B cell (primary cell): ENCODE measurements around the gene GCH1. TPM values are rescaled to one million over a fixed set of nuclear protein-coding genes. Genes with fewer than 3 reads are reported as not detected.

Source experiments
- ATAC-seq: fragments of 200-7000 bp; cut with Tn5 transposase; one replicate; pipeline ENCODE4 v1.10.0; 2021; ENCODE audit warnings: low read depth, mild to moderate bottlenecking, moderate number of reproducible peaks, moderate library complexity
- CTCF ChIA-PET: fragments of 350-600 bp; sonication (Branson Sonifier 250); formaldehyde crosslinking; loops from one replicate; lab custom pipeline; 2021; ENCODE audit warnings: antibody characterized with exemption, inconsistent platforms; lab: Charles Lee
- POLR2A ChIA-PET: fragments of 350-600 bp; sonication (Branson Sonifier 250); formaldehyde crosslinking; loops from one replicate; lab custom pipeline; 2021; ENCODE audit warnings: antibody characterized with exemption; lab: Charles Lee
- DNase-seq: peaks from one replicate; pipeline ENCODE4 v3.0.0; 2013
- H2AFZ ChIP-seq: 2 replicates; pipeline ENCODE4 v1.6.1; 2012; ENCODE audit warnings: mild to moderate bottlenecking, low read depth, low read length; ENCODE audit not compliant: insufficient read depth, poor library complexity, severe bottlenecking
- H3K27ac ChIP-seq, 2 donors: 1 replicate in 1 of 2; 2 replicates in 1 of 2; pipeline ENCODE4 v1.5.1; 2012 to 2013; ENCODE audit warnings: low read length in 2 of 2, mild to moderate bottlenecking in 2 of 2, moderate library complexity in 1 of 2
- H3K27me3 ChIP-seq, 4 experiments: fragments of 200-600 bp in 1 of 4; sonication (generic) in 1 of 4; replicated peaks in 1 of 4; 1 replicate in 2 of 4; 2 replicates in 2 of 4; pipeline versions ENCODE4 v1.6.1 to v1.7.0; 2013 to 2016; ENCODE audit warnings: low read length in 3 of 4, mild to moderate bottlenecking in 2 of 4, mixed read lengths in 1 of 4, moderate library complexity in 1 of 4; ENCODE audit not compliant: insufficient read depth in 4 of 4, control insufficient read depth in 3 of 4; ENCODE audit errors: control extremely low read depth in 1 of 4
- H3K36me3 ChIP-seq, 2 experiments: replicated peaks in 1 of 2; 1 replicate in 1 of 2; 2 replicates in 1 of 2; pipeline versions ENCODE4 v1.6.1 to v1.7.1; 2013; ENCODE audit warnings: low read length in 1 of 2; ENCODE audit not compliant: insufficient read depth in 2 of 2, control insufficient read depth in 1 of 2; ENCODE audit errors: control extremely low read depth in 1 of 2, extremely low read depth in 1 of 2
- H3K4me1 ChIP-seq, 2 donors: fragments of 200-600 bp in 1 of 2; sonication (generic) in 1 of 2; 1 replicate in 1 of 2; 2 replicates in 1 of 2; pipeline versions ENCODE4 v1.5.1 to v1.6.1; 2013 to 2017; ENCODE audit warnings: low read length in 2 of 2; ENCODE audit not compliant: control insufficient read depth in 2 of 2, insufficient read depth in 2 of 2
- H3K4me2 ChIP-seq: replicated peaks from 2 replicates; pipeline ENCODE3; 2012; ENCODE audit warnings: mild to moderate bottlenecking, low read depth, low read length; ENCODE audit not compliant: poor library complexity, severe bottlenecking
- H3K4me3 ChIP-seq, 5 experiments: fragments of 200-600 bp in 1 of 5; sonication (generic) in 1 of 5; 1 replicate in 3 of 5; 2 replicates in 2 of 5; pipeline versions ENCODE4 v1.5.1 to v1.7.0; 2011 to 2016; ENCODE audit warnings: low read length in 4 of 5, mild to moderate bottlenecking in 4 of 5, low read depth in 2 of 5, control low read depth in 1 of 5, moderate library complexity in 1 of 5; ENCODE audit not compliant: insufficient read depth in 1 of 5; ENCODE audit errors: control extremely low read depth in 1 of 5, extremely low read depth in 1 of 5
- H3K79me2 ChIP-seq: fragments of 200-600 bp; sonication (generic); one replicate; pipeline ENCODE4 v1.6.0; 2016; ENCODE audit warnings: low read length; ENCODE audit not compliant: control insufficient read depth, insufficient read depth
- H3K9ac ChIP-seq: fragments of 200-600 bp; sonication (generic); 2 replicates; pipeline ENCODE4 v1.6.1; 2017; ENCODE audit warnings: mild to moderate bottlenecking, low read length, moderate library complexity
- H3K9me3 ChIP-seq, 3 donors: one replicate each; pipeline versions ENCODE4 v1.6.1 to v1.7.1; 2013; ENCODE audit warnings: low read length in 2 of 3; ENCODE audit not compliant: control insufficient read depth in 2 of 3, insufficient read depth in 1 of 3; ENCODE audit errors: control extremely low read depth in 1 of 3
- H4K20me1 ChIP-seq: 2 replicates; pipeline ENCODE4 v1.6.0; 2012; ENCODE audit warnings: mild to moderate bottlenecking, low read length; ENCODE audit not compliant: insufficient read depth, control insufficient read depth, poor library complexity, severe bottlenecking
- H3K27ac Mint-ChIP-seq: one replicate; pipeline ENCODE4 v1.8.0; 2021; ENCODE audit warnings: mixed read lengths
- H3K27me3 Mint-ChIP-seq: one replicate; pipeline ENCODE4 v1.8.0; 2021; ENCODE audit warnings: mixed read lengths
- H3K4me1 Mint-ChIP-seq: one replicate; pipeline ENCODE4 v1.8.0; 2021; ENCODE audit warnings: mixed read lengths
- H3K4me3 Mint-ChIP-seq: one replicate; pipeline ENCODE4 v1.8.0; 2021; ENCODE audit warnings: mixed read lengths
- H3K9me3 Mint-ChIP-seq: one replicate; pipeline ENCODE4 v1.8.0; 2022; ENCODE audit warnings: mixed read lengths; ENCODE audit not compliant: insufficient read depth
- EZH2 ChIP-seq: IDR thresholded peaks from 2 replicates; pipeline ENCODE4 v1.6.1; 2012; ENCODE audit warnings: borderline replicate concordance, low read depth, mild to moderate bottlenecking, moderate library complexity, low read length; ENCODE audit not compliant: insufficient read depth, poor library complexity, severe bottlenecking
- WGBS: methylation state at CpG from one replicate; pipeline ENCODE4 v1.1.5; 2013; ENCODE audit warnings: missing lambda C conversion rate; ENCODE audit not compliant: insufficient coverage; 5-methylcytosine and 5-hydroxymethylcytosine counted together
- intact Hi-C: fragments of 100-400 bp; cut with micrococcal nuclease; formaldehyde crosslinking; loops from one replicate; pipeline ENCODE4 v1.10.0; 2022
- polyA plus RNA-seq: library from polyadenylated mRNA; depleted of rRNA; stranded (reverse); fragments of >200 nt; gene quantifications from 2 replicates; pipeline ENCODE4 v1.2.3, GENCODE V29; 2012
- total RNA-seq, 2 donors: library from RNA; stranded (reverse); fragments of 120-200 nt in 1 of 2; gene quantifications; 1 replicate in 1 of 2; 2 replicates in 1 of 2; pipeline versions ENCODE4 v1.2.3 to v1.2.4, GENCODE V29; 2013 to 2022
- TF ChIP-seq, protein P1 (sequence below): fragments of 200-600 bp; IDR thresholded peaks from one replicate; pipeline ENCODE4 v1.8.0; 2022; ENCODE audit warnings: antibody characterized with exemption, mild to moderate bottlenecking

Gene GCH1
- total and polyA plus RNA-seq, 2 donors (not counting 1 experiment from before 2014, with no cell fraction given) = 17.0 to 24.6 TPM

DNA sequence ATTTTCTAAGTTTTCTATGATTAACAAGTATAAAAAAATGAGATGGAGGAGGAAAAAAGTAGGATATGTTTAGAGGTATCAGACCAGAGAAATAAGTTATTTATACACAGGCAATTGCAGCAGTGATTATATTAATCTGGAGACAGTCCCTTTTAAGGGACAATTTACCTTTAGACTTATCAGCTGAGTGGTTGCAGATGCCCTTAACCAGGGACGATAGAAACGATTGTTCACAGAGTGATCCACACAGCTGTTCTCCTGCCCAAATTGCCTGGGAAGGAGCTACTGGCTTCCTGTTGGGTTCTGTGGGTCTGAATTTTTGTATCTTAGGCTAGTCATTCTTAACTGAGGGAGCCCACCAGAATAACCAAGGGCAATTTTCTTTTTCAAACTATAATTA, 66.4 kb downstream of the GCH1 start:
- Mint-ChIP-seq H3K4me3 (no peak overlapping the region), H3K9me3 (no peaks in the 10 kb centered on the region), H3K4me1 (no peaks in the 10 kb centered on the region), H3K27me3 (no peaks in the 10 kb centered on the region), H3K27ac (no peak overlapping the region)
- intact Hi-C loops = no loop called here
- ATAC-seq (no peak), DNase-seq (no peak)
- no peaks in the 10 kb centered on the region for H3K27me3 ChIP-seq
- WGBS = 76% methylated on average over 2 of the region's 2 CpGs
- no peak overlapping the region for H3K27ac ChIP-seq
- TF ChIP-seq, protein P1, sequence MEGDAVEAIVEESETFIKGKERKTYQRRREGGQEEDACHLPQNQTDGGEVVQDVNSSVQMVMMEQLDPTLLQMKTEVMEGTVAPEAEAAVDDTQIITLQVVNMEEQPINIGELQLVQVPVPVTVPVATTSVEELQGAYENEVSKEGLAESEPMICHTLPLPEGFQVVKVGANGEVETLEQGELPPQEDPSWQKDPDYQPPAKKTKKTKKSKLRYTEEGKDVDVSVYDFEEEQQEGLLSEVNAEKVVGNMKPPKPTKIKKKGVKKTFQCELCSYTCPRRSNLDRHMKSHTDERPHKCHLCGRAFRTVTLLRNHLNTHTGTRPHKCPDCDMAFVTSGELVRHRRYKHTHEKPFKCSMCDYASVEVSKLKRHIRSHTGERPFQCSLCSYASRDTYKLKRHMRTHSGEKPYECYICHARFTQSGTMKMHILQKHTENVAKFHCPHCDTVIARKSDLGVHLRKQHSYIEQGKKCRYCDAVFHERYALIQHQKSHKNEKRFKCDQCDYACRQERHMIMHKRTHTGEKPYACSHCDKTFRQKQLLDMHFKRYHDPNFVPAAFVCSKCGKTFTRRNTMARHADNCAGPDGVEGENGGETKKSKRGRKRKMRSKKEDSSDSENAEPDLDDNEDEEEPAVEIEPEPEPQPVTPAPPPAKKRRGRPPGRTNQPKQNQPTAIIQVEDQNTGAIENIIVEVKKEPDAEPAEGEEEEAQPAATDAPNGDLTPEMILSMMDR = no peak
- no peak for TF ChIP-seq EZH2
- peaks cover 0 to 9% (median 0%) of the 10 kb centered on the region in 3 donors for H3K9me3 ChIP-seq
- H3K4me1 ChIP-seq = no peaks in the 10 kb centered on the region
- no peak overlapping the region for H3K4me2 ChIP-seq
- ChIA-PET CTCF (no interaction called here), POLR2A (no interaction called here)
- no peak overlapping the region for H3K4me3 ChIP-seq
- no peak overlapping the region for H2AFZ ChIP-seq
- no peaks in the 10 kb centered on the region for H3K79me2 ChIP-seq
- no peak overlapping the region for H3K9ac ChIP-seq
- no peaks in the 10 kb centered on the region for H4K20me1 ChIP-seq
- peaks cover 0 to 4% of the 10 kb centered on the region in 2 experiments for H3K36me3 ChIP-seq

GRCh38 chr14:54834727-54835126, 67.9 kb downstream of the GCH1 start:
- Mint-ChIP-seq H3K4me1 (no peaks in the 10 kb centered on the region), H3K4me3 (no peak overlapping the region), H3K27ac (no peak overlapping the region), H3K9me3 (peaks cover 6% of the 10 kb centered on the region), H3K27me3 (peaks cover 7% of the 10 kb centered on the region)
- DNase-seq (no peak), ATAC-seq (no peak)
- Histone ChIP-seq H3K27me3 (no peaks in the 10 kb centered on the region), H3K4me2 (no peak overlapping the region), H4K20me1 (no peaks in the 10 kb centered on the region), H3K9me3 (peaks cover 0 to 9% (median 0%) of the 10 kb centered on the region in 3 donors), H3K4me1 (no peaks in the 10 kb centered on the region), H3K9ac (no peak overlapping the region), H3K4me3 (no peak overlapping the region), H2AFZ (no peak overlapping the region), H3K79me2 (no peaks in the 10 kb centered on the region), H3K27ac (no peak overlapping the region), H3K36me3 (no peaks in the 10 kb centered on the region)
- WGBS = 94% methylated on average over 2 of the region's 6 CpGs
- intact Hi-C loops = no loop called here
- ChIA-PET POLR2A (no interaction called here), CTCF (no interaction called here)
- TF ChIP-seq EZH2 = no peak
- TF ChIP-seq, protein P1 = no peak
